HG02678 (cell line): Measurements from ENCODE around the gene ELFN2.

Experiments
- ATAC-seq: cut with Tn5 transposase; IDR thresholded peaks from one replicate; pipeline ENCODE4 v1.9.1; 2021; ENCODE audit warnings: mild to moderate bottlenecking, moderate library complexity; ENCODE audit not compliant: unreplicated experiment

Gene ELFN2

DNA sequence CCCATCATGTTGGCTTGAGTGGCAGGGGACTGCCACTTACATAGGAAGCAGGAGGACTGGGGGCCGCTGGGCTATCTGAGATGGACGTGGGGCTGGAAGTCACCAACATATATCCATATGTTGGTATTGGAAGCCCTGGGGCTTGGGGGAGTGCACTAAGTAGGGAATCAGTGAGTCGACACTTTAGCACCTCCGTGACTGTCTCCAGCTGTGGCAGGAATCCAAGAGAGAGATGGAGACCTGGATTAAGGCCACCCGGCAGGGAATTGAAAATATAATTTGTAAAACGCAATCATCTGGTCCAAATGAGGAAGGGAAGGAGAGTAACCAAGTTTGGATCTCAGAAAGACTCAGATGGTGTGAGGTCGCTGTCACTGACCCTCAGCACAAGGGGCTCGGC is 68.4 kb downstream of the ELFN2 start:
- ATAC-seq, result no peak

DNA sequence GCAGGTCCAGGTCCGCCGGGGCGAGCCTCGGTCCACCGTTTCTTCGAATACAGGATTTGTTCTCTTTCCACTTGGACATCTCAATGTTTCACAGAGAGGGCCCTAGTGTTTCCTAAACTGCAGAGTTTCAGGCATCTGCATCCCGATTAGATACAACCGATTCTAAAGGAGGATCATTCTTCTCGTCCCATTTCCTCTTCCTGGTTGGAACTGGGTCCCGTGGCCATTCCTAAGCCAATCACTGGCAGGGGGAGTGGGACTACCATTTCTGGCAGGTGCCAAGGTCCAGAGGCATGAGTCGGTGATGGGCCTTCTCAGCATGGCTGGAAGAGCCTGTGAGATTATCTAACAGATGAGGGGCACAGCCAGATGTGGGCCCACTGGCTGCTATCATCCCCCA is 68.9 kb downstream of the ELFN2 start:
- no peak for ATAC-seq

DNA sequence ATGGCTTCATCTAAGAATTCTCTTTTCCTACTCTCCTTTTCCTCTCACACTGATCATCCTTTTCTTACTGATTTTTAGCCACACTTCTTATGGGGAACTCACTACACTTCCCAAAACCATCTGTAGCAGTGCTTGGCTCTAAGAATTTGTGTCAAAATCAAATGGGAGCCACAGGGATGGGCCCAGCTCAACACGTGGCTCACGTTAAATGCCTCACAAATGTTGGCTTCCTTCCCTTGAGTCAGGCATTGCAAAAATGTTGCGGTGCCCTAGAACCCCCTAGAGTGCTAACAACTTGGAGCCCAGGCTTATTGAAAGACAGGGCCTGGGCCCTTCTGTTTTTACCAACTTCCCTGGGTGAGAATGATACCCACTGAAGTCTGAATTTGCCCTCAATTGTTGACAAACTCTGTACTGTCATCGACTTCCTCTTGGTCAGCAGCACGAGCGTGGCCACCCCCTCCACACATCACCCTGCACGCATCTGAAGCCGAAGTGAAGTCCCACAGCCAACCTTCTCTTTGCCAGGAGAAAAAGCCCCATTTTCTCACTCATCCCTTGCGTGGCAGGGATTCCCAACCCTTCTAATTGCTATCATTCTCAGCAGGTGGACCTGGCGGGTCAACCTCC is 69.7 kb downstream of the ELFN2 start:
- ATAC-seq, result no peak

DNA sequence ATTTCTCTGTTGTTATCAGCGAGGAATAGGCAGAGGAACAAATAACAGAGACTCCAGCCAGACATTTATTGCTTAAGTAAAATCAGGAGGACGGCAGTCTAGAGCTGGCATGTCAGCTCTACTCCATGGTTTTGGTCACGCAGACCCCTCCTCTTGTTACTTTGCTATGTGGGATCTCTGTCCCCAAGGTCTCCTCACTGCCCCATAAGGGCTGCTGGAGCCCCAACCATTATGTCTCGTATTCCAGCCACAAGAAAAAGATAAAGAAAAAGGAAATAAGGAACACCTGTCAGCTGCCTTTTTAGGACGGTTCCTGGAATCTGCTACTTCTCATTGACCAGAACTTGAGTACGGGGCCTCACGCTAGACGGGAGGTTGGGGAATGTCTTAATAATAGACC is 70.4 kb downstream of the ELFN2 start:
- ATAC-seq, result no peak

DNA sequence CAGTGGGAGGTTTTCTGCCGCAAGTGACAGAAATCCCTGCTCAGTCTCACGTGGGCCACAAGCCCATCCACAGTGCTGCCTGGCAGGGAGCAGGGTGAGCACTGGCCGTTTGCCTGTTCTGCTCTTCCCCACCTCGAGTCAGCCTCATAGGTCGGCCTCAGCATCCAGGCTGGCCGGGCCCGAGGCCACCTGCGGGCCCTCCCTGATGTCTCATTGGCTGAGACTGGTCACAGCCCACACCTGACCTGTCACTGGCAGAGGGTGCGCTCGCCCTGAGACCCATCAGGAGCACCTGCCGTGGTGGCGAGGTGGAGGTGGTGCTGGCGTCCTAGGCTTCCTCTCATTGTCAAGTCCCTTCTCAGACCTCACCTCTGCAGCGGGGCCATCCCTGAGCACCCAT is 72.1 kb downstream of the ELFN2 start:
- no peak for ATAC-seq

DNA sequence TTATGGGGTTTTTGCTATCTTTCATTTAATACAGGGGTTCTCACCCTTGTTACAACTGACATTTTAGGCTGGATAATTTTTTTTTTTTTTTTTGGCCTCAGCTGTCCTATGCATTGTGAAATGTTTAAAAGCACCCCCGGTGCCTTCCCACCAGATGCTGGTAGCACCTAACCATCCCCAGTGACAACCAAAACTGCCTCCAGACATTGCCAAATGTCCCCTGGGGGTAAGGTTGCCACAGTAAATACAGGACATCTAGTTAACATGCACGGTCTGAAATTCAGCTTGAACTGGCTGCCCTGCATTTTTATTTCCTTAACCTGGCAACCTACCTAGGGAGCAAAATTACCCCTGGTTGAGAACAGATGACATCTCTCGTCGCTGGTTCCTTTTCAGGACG is 72.6 kb downstream of the ELFN2 start:
- no peak for ATAC-seq

DNA sequence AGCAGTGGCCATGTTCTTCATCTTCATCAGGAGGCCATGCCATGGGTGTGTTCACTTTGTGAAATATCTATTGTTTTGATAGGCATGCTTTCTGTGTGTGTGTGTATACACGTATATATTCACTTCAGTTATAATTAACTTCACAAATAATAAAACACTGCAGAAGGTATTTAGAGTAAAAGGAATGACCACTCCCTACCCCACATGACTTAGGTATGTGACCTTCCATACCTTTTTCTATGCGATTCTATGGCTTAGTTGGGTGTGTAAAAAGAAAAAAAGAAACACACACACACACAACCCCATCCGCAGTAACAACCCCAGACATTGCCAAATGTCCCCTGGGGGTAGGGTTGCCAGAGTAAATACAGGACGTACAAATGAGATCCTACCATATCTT is 73.0 kb downstream of the ELFN2 start:
- ATAC-seq, result no peak

DNA sequence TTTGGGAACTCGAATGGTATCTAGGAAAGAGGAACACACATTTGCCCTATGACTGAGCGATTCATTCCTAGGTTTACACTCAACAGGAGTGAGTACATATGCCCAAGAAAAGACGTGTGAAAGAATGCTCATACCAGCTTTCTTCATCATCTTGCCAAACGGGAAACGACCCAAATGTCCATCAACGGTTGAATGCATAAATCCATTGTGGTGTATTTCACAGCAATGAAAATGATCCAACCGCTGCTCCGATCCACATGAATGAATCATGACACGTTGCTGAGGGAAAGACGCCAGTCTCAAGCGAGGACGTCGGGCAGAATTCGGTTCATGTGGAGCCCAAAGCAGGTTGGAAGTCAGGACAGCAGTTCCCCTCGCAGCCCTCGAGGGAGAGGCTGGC is 73.4 kb downstream of the ELFN2 start:
- ATAC-seq, result no peak

DNA sequence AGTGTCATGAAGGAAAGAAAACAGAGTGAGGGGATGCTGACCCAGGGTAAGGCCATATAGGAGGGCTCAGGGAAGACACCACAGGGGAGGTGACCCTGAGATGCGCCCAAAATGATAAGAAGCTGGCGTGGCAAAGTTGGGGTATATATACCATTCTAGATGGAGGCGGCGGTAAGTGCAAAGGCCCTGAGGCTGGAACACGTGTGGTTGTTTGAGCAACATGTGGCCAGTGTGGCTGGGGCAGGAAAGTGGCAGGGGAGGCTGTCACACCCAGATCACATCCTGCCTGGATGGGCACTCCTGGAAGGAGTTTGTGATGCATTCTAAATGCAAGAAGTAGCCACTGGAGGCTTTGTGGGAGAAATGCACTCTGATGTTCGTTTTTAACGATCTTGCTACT is 74.8 kb downstream of the ELFN2 start:
- no peak for ATAC-seq

DNA sequence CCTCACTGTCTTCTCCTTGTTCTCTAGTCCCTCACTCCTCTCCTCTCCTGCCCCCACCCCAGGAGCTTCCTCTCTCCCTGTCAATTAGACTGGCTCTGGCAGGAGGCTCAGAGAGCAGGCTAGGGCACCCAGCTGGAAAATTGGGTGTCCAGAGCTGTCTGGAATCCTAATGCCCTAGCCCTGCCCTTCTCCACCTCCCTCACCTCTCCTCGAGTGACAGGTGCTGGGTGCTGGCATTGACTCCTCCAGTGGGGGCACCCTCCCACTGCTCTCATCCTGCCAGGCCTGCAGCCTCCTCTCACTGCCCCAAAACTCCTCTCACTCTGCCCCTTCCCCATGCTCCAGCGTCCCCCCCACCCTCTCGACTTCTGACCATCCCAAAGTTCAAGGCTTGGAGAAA is 76.0 kb downstream of the ELFN2 start:
- no peak for ATAC-seq

DNA sequence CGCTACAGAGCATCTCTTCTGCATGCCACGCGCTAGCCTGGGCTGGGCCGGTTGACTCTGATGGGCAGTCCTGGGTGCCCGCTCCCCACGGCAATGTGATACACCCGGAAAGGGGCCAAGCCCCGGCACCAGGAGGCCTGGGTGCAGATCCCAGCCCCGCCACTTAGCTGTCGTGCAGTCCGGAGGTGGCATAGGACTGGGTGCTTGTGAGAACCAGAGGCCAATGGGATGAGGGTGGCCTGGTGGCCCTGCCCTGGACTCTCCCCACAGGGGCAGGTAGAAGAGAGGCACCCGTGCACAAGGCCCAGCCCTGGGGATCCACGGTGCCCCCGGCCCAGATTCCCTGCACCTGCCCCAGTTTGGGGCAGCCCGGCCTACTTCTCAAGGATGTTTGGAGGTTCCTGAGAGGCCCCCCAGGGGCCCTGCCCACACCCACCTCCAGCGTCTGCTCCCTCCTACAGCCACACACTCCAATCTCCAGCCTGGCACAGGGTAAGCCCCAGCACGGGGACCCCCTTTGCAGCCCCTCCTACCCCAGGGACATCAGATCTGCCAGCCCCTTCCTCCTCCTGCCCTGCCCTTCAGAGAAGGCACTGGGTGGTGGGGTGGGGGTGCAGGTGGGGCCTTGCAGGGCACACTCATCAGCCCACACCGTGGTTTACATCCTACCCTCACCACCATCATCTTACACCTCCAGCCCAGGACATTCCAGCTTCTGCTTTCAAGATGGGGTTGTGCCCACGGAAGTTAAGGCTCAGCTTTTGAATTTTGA is 78.0 kb downstream of the ELFN2 start:
- no peak for ATAC-seq

DNA sequence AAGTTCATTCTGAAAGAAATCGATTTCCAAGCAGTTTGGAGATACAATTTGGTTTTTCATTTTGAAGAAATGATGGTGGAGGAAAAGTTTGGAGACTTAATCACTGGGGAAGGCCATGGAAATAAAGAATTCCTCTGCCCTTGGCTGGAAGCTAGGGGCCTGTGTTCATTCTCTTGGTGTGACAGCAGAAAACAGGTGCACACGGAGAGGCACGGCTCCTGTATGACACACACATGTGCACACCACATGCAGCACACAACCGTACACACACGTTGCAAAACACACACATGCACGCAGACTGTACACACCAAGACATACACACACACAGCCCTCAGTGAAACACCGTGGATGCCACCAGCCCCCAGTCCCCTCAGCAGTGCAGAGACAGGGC is 80.8 kb downstream of the ELFN2 start:
- no peak for ATAC-seq

DNA sequence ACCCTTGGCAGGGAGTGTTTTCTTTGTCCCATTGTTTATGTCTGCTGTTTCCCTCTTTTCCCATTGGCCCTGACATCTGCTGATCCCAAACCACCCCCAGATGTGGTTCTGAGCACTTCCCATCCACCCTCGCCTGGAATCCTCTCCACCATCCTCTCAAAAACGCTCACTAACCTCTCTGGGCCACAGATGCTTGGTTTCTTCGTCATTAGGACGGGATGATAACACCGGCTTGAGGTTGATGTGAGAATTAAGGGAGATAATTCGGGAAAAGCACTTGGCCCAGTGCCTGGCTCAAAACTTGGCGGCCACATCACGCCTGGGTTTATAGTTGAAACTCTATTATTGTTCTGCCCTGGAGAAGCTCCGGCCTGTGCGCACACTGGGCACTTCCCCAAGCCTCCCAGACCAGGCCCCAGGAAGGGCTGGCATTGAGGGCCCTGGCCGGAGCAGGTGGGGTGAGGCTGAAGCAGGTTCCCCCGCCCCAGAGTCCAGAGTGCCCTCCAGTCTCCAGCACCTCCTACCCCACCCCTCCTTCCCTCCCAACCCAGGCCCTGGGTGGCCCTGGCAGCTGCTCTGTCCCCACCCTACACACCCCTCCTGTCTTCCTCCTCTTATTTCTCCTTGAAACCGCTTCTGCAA is 81.3 kb downstream of the ELFN2 start:
- ATAC-seq, result no peak

DNA sequence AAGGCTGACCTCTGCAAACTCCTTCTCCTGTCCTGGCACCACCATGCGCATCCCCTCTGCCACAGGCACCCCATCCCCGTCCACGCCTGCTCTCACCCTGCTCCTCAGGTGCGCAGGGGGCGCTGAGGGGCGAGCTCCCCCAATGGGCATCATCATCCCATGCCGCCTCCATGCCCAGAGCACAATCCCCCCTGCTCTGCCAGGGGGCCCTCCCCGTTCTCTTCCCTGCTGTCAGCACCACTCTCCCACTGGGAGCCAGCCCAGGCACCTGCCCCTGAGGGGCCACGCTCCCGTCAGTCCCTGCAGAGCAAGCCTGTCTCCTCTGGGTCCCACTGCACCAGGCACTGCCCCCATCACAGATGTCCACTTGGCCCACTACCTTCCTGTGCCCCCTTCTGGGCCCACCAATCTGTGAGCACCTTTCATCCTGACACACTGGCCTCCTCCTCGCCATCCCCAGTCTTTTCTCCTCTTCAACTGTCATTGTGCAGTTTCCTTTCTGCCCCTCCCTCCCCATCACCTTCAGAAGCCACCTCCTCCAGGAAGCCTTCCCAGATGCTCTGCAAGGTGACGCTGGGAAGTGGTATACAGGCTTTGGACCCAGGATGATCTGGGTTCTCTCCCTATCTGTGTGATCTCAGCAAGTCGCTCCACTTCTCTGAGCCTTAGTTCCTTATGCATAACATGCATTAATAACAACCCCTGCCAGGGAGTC is 82.4 kb downstream of the ELFN2 start:
- no peak for ATAC-seq

DNA sequence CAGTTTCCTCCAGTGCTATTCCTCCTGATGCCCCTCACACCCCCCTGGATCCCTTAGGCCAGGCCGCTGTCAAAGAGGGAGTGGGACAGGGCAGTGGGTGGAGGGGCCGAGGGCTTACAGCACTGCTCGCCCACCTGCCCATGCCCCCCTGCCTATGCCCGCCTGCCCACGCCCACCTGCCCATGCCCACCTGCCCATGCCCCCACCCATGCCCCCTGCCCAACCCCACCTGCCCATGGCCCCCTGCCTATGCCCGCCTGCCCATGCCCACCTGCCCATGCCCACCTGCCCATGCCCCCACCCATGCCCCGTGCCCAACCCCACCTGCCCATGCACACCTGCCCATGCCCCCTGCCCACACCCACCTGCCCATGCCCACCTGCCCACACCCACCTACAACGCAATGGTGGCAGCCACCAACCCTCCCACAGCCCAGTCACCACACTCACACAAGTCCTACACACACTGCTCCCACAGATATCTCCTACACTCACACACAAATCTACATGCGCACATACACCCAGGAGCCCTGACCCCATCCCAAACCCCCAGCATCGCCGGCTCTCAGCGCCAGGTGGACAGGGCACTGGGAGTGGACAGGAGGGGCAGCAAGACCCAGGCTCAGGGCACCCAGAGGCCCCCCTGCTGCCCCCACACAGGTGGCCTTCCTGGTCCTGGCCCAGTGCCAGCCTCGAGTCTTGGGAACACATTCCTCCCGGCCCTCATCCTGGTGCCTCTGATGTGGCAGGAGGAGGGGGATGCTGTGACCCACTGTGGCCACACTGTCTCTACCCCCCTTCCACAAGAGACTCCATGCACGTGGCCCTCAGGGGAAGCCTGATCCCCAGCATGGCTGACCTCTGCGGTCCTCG is 83.2 kb downstream of the ELFN2 start:
- no peak for ATAC-seq

DNA sequence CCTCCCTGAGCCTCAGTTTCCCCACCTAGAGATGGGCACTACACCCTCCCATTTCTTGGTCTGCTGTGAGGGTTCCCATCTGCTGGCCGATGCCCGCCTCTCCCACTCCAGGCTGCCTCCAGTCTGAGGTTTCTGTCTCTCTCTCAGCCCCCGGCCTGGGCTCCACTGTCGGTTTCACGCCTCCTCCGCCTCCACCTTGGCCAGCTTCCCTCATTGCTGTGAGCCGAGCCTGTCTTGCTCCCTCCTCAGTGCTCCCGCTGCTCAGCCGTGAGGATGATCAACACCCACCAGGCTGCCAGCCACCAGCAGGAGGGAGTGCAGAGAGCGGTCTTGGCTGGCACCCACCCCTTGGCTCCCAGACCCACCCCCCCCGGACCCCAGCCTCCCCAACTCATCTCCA is 83.9 kb downstream of the ELFN2 start:
- no peak for ATAC-seq

DNA sequence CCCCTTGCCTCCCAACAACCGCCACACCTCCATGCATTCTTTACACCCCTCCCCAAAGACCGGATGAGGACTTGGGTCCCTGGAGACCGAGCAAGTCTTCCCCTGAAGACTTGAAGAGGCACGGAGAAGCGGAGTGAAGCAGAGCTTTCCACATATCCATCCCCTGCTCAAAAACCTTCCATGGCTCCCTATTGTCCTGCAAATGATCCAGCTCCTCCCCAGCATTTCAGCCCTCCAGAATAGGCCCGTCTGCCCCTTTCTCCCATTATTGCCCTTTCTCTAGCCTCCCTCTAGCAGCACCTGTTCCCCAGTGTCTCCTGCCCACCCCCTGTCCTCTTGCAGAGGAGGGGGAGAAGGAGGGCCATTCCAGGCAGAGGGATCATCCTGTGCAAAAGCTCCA is 85.2 kb downstream of the ELFN2 start:
- ATAC-seq, result no peak

DNA sequence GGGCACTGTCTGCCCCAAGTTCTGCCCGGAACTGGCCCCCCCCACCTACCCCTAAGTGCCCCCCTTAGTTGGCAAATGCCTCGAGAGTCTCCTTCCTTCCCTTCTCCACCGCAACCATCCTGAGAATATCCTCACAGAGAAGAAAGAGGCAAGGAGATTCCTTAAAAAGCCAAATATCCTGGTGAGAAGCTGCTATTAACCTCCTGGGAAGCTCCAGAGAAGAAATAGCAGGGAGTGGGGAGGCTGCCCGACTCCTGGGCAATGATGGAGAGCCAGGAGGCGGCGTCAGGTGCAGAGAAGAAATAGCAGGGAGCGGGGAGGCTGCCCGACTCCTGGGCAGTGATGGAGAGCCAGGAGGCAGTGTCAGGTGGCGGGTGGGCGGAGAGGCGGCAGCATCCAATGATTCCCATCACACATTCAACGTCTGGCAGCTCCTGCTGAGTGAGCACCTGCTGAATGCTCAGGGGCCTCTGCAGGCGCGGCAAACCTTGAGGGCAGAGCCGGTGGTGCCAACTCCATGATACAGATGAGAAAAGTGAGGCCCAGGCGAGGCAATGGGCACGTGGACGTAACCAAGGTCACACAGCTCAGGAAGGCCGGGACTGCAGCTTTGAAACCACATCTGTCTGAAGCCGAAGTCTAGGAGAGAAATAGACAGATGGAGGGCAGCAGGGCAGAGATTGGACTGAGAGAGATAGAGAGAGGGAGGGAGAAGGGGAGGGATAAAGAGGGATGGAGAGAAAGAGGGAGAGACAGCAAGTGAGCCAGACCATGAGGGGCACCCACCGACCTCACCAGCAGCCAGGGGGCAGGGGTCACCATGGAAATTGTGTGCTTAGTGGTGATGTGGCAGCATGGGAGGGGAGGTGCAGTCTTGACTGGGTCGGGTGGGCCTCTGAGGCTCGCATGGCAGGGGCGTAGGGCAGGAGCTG is 86.7 kb downstream of the ELFN2 start:
- no peak for ATAC-seq

DNA sequence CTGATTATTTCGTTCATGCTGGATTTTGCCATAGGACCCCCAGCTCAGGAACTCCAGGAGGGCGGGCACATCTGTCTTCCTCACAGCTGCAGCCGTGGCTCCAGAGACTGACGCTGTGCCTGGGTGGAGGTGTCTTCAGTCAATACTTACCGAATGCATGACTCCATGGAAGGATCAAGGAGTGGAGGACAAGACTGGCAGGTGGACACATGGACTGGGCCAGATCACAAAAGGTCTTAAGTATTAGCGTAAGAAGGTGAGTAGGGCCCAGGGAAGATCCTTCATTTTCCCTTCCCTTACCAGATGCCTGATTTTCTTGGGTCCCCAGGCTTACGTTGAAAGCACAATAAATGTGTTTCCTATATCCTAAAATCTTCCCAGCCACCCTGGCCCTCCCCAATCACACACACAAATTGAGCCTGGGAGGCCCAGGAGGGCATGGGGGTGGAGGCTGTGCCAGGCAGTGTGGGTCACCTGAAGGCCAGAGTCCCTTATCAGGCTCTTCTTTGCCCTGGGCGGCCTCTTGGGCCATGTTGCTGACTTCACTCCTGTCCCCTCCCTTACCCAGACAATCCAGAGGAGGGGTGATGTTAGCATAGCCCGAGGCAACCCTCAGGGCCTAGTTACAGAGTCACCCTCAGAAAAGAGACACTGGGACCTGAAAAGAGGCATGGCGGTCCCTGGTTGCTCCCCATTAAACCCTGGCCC is 88.6 kb downstream of the ELFN2 start:
- ATAC-seq, result no peak
